ENCODE data around the gene AIP. TPM values are rescaled to one million over a fixed set of nuclear protein-coding genes. Genes with fewer than 3 reads are reported as not detected.
"Not testable (repeated sequence)": the region's sequence is repeated elsewhere in the genome, so short reads cannot be mapped to it uniquely, and the experiment has no call there.

AIP gene
- total RNA-seq, 1 experiment from 2014 or later: 73.5 TPM

- in situ Hi-C loops (cut with HindIII; ENCODE audit: low sequenced_read_pairs): no loop called here
- DNase-seq (ENCODE audit: low spot score): no peak
These were observed 37.3 kb upstream of the AIP start for GRCh38 chr11:67445515-67445914.

- in situ Hi-C loops (cut with HindIII; ENCODE audit: low sequenced_read_pairs): no loop called here
These were observed 34.6 kb upstream of the AIP start for GRCh38 chr11:67448220-67448609.

GRCh38 chr11:67449116-67449844 is 33.5 kb upstream of the AIP start:
- no peak for DNase-seq (ENCODE audit: low spot score)
- in situ Hi-C loops (cut with HindIII; ENCODE audit: low sequenced_read_pairs): no loop called here

More at GRCh38 chr11:67448220-67448609, 34.6 kb upstream of the AIP start:
- DNase-seq (ENCODE audit: low spot score): no peak

GRCh38 chr11:67450796-67451657 is 31.8 kb upstream of the AIP start:
- in situ Hi-C loops (cut with HindIII; ENCODE audit: low sequenced_read_pairs): no loop called here
- no peak for DNase-seq (ENCODE audit: low spot score)

GRCh38 chr11:67451658-67451976 is 31.2 kb upstream of the AIP start:
- in situ Hi-C loops (cut with HindIII; ENCODE audit: low sequenced_read_pairs): no loop called here
- no peak for DNase-seq (ENCODE audit: low spot score)

GRCh38 chr11:67452141-67452952 is 30.5 kb upstream of the AIP start, which contains the start of gene GPR152:
GPR152 (minus strand) TSS chr11:67452729; CDS start chr11:67452724, 5 bp downstream.
- DNase-seq (ENCODE audit: low spot score): peak; percentile 47
- in situ Hi-C loops (cut with HindIII; ENCODE audit: low sequenced_read_pairs): no loop called here

GRCh38 chr11:67453816-67454732 is 28.8 kb upstream of the AIP start:
- in situ Hi-C loops (cut with HindIII; ENCODE audit: low sequenced_read_pairs): no loop called here

GRCh38 chr11:67455054-67455453 is 27.8 kb upstream of the AIP start, which contains the start of gene CABP4:
CABP4 (plus strand) TSS chr11:67455354; CDS start chr11:67455424, 70 bp downstream.
- no peak for DNase-seq (ENCODE audit: low spot score)
- in situ Hi-C loops (cut with HindIII; ENCODE audit: low sequenced_read_pairs): no loop called here

More at GRCh38 chr11:67453816-67454732, 28.8 kb upstream of the AIP start:
- DNase-seq (ENCODE audit: low spot score): no peak

- no peak for DNase-seq (ENCODE audit: low spot score)
- in situ Hi-C loops (cut with HindIII; ENCODE audit: low sequenced_read_pairs): no loop called here
These were observed 26.6 kb upstream of the AIP start for GRCh38 chr11:67456068-67456705.

GRCh38 chr11:67457453-67457852 is 25.4 kb upstream of the AIP start:
- in situ Hi-C loops (cut with HindIII; ENCODE audit: low sequenced_read_pairs): no loop called here
- DNase-seq (ENCODE audit: low spot score): no peak

- in situ Hi-C loops (cut with HindIII; ENCODE audit: low sequenced_read_pairs): no loop called here
- no peak for DNase-seq (ENCODE audit: low spot score)
These were observed 24.6 kb upstream of the AIP start for GRCh38 chr11:67458266-67458665.

GRCh38 chr11:67463186-67463585 is 19.6 kb upstream of the AIP start:
- in situ Hi-C loops (cut with HindIII; ENCODE audit: low sequenced_read_pairs): no loop called here
- DNase-seq (ENCODE audit: low spot score): no peak

GRCh38 chr11:67463680-67464410 is 19.0 kb upstream of the AIP start:
- no peak for DNase-seq (ENCODE audit: low spot score)
- in situ Hi-C loops (cut with HindIII; ENCODE audit: low sequenced_read_pairs): no loop called here

GRCh38 chr11:67464411-67465188 is 18.2 kb upstream of the AIP start:
- in situ Hi-C loops (cut with HindIII; ENCODE audit: low sequenced_read_pairs): no loop called here
- DNase-seq (ENCODE audit: low spot score): peak; percentile 84

GRCh38 chr11:67465189-67465510 is 17.7 kb upstream of the AIP start:
- in situ Hi-C loops (cut with HindIII; ENCODE audit: low sequenced_read_pairs): no loop called here
- no peak for DNase-seq (ENCODE audit: low spot score)

GRCh38 chr11:67465530-67465929 is 17.3 kb upstream of the AIP start:
- DNase-seq (ENCODE audit: low spot score); in situ Hi-C loops (cut with HindIII; ENCODE audit: low sequenced_read_pairs): not testable (repeated sequence)

- DNase-seq (ENCODE audit: low spot score): no peak
- in situ Hi-C loops (cut with HindIII; ENCODE audit: low sequenced_read_pairs): no loop called here
These were observed 16.5 kb upstream of the AIP start for GRCh38 chr11:67466367-67466766.

Measured in G401 (cell line).